Stimulated activated CD8-positive, alpha-beta memory T cell treated with anti-CD3 and anti-CD28 coated beads, Interleukin-4, amount 100 ng/mL, for 1 hour (primary cell): ENCODE measurements around the gene SERPINA10.

Experiments
- DNase-seq, 2 donors: peaks; one replicate each; pipeline ENCODE4 v3.0.0-alpha.2; 2020; ENCODE audit warnings: low read depth in 2 of 2, low spot score in 1 of 2

The SERPINA10 gene, protein sequence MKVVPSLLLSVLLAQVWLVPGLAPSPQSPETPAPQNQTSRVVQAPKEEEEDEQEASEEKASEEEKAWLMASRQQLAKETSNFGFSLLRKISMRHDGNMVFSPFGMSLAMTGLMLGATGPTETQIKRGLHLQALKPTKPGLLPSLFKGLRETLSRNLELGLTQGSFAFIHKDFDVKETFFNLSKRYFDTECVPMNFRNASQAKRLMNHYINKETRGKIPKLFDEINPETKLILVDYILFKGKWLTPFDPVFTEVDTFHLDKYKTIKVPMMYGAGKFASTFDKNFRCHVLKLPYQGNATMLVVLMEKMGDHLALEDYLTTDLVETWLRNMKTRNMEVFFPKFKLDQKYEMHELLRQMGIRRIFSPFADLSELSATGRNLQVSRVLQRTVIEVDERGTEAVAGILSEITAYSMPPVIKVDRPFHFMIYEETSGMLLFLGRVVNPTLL

DNA sequence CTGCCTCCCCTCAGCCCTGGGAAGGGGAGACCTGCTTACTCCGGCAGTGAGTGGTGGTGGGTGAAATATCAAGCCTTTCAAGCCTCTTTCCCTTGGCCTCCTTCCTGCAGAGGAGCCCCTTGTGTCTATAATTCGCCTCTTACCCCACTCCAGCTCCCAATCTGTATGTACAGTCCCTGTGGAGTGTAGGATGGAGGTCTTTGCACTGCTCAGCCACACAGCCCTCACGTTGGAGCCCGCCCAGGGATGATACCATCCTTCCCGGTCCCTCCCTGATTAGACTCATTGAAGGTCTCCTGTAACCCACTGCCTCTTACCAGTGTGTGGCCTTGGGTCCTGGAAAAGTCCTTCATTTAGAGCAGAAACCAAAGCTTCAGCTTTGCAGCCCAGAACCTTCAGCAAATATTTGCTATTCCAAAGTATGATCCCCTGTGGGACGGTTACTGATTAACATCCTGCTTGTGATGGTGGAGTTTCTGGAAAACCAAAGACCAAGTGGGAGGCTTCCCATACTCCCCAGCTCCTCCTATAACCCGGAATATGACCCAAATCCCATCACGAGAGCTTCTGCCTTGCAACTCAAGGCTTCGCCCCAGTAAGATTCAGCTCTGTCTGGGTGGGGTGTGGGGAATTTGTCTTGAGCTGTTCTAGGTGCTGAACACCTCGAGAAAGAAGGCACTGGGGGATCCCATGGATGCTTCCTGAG lies at the start of gene SERPINA10:
Gene SERPINA10, minus strand, starts transcription at position 397 of the 706 bp plus-strand sequence. CDS start 2,675 bp downstream, outside the sequence.
- DNase-seq: no peak

DNA sequence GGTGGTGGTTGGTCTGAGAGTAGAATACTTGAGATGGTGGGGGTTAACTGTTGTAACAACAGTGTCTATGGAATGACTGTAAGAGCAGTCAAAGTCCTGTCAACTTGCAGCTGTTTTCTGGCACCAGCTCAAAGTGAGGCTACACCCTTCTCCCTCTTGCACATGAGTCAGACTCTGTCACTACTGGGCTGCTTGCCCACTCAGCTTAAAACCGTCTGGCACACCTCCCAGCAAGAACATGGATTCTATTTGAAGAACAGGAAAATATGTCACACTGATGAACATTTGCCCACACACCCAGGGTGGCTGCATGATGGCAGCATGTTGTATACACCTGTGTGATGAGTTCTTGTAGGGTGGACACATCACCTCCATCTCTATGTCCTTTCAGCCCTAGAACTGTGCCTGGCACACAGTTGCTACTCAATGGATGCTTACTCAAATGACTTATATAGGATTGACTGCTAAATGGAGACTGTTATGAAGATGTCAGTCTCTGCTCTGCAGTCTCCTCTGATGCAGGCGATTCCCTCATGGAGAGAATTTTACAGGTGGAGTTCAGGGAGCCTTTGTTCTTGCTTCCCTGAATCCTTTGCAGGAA lies 49.4 kb upstream of the SERPINA10 start:
- no peak for DNase-seq

DNA sequence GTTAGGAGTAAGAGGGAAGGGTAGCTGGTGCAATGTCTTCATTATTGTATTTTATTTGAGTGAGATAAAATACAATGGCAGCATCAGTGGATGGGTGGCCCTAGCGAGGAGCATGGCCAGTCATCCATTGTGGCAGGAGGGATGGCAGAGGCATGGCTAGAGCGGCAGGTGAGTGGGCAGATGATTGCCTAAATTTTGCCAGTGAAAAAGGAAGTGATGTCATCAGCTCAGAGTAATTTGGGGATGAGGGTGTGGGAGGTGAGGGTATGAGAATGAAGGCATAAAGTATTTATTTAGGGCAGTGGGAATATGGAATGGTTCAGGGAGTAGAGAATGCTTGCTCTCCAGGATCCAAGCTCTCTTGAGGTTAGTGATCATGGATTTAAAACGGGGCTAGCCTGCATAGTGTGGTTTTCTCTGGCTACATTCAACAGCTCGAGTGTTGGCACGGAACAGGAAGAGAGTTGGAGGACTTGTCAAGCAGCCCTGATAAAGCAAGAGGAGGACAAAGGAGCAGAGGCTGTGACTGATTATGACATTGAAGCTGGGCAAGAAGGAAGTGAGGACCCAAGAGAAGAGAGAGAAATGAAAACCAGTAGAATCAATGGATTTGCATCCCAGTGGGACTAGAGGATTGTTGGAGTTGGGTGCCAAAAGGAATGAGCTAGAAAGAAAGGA lies 48.7 kb upstream of the SERPINA10 start:
- no peak for DNase-seq

DNA sequence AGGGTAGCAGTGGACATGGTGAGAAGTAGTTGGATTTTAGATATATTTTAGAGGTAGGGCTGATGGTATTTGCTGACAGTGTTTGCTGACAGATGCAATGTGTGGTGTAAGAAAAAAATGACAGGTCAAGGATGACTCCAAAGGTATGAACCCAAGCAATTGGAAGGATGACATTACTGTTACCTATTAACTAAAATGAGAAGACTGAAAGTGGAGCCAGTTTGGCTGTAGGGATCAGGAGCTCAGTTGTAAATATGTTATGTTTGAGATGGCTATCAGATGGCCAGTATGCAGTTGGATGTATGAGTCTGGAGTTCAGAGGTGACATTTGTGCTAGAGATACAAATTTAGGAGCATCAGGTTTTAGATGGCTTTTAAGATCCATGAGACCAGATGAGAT lies 47.5 kb upstream of the SERPINA10 start:
- no peak for DNase-seq

DNA sequence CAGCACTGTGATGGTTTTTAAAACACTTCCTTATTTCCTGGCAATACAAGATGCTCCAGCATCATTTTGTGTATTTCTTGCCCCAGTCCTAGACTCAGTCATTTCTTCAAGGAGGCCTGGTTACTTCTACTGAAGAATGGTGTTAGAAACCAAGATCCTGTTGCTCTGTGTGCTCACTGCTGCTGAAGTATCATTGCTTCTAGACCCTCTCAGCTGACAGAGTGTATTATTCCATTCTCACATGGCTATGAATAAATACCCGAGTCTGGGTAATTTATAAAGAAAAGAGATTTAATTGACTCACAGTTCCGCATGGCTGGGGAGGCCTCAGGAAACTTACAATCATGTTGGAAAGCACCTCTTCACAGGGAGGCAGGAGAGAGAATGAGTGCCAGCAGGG lies 45.0 kb upstream of the SERPINA10 start:
- DNase-seq: no peak

DNA sequence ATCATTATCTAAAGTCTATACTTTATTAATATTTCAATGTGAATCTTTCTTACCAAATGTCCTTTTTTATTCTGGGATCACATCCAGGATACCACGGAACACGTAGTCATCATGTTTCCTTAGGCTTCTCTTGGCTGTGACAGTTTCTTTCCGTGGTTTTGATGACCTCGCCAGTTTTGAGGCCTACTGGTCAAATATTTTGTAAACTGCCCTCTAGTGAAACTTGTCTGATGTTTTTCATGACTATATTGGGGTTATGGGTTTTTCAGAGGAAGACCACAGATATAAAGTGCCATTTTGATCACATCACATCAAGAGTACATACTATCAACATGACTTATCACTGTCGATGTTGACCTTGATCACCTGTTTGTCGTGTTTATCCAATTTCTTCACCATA lies 44.2 kb upstream of the SERPINA10 start:
- DNase-seq: no peak

DNA sequence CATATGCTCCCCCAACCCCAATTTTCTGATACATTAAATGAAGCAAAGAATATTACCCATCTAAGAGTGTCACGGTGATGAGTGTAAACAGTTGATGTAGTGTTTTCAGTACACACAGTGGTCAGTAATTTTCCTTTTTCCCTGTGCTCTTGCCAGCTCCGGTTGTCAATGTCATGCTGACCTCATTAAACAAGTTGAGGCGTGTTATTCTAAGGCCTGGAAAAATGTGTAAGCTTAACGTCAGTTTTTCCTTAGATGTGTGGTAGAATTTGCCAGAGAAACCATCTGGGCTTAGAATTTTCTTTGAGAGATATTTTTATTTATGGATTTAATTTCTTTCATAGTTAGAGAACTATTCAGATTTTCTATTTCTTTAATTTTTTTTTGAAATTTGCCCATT lies 41.8 kb upstream of the SERPINA10 start:
- DNase-seq: no peak

DNA sequence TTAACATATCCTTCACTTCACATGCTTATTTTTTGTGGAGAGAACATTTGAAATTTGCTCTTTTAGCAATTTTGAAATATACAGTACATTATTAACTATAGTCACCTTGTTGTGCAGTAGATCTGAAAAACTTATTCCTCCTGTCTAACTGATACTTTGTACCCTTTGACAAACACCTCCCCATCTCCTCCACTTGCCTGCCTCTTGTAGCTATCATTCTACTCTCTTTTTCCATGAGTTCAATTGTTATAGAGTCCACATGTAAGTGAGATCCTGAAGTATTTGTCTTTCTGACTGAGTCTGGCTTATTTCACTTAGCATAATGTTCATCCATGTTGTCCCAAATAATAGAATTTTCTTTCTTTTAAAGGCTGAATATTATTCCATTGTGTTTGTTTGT lies 39.5 kb upstream of the SERPINA10 start:
- no peak for DNase-seq

DNA sequence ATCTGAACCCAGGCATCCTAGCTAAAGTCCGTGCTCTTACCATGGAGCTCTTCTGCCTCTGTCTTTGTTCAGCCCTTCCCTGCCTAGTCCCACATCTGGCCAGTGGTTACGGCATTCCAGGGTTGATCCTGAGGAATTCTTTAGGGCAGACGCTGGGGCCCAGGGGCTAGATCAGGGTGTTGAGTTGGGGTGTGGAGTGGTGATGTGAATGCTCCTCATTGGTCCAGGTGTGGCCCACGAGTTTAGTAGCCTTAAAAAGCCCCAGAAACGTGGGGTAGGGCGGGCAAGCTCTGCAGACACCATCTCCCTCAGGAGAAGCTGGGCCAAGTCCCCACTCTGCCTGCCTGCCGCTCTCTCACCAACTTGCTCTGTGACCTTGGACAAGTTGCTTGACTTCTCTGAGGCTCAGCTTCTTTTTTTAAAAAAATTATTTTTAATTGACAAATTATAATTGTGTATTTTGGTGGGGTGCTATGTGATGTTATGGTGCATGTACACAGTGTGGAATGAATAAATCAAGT lies 39.1 kb upstream of the SERPINA10 start:
- DNase-seq: no peak

DNA sequence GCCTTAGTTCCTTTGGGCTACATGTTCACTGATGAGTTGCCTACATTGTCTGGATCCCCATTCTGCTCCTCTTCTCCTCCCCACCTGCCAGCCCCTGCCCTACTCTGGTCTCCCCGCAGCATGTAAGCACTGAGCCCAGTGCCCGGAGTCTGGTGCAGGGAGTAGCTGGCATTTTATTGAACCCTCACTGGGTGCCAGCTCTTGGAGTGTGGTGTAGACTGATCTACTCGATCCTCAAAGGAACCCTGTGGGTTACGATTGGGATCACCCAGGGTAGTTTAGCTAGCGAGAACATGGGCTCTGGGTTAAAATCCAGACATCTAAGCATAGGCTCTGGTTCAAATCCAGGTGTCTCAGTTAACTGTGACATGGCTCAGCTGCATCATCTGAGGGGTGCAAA lies 38.4 kb upstream of the SERPINA10 start:
- DNase-seq: no peak

DNA sequence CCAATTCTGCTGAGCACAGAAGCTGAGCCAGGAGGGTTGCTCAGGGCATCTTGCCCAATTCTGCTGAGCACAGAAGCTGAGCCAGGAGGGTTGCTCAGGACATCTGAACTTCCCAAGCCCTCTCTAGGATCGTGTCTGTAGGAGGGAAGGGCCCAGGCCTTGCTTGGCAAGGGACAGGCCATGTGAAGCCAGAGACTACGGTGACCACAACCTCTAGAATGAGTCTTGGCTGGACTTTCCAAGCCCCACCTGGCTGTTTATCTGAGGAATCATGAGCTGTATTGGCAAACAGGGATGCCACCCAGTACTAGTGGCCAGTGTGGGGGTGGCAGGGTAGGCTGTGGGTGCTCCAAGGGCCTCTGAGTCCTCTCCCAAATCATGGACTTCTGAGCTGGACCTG lies 37.8 kb upstream of the SERPINA10 start:
- no peak for DNase-seq

DNA sequence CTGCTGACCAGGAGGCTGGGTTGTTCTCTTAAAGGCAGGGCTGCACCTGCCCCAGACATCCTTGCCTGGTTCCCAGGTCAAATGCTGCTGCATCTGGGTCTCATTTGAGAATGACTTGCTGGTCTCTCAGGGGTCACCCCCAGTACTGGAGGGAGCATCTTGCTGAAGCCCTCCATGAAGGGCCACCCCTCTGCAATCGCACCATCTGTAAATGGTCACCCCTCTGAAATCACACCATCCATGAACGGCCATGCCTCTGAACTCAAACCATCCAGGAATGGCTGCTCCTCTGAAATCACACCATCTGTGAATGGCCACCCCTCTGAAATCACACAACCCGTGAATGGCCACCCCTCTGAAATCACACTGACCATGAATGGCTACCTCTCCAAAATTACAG lies 37.4 kb upstream of the SERPINA10 start:
- DNase-seq: no peak

DNA sequence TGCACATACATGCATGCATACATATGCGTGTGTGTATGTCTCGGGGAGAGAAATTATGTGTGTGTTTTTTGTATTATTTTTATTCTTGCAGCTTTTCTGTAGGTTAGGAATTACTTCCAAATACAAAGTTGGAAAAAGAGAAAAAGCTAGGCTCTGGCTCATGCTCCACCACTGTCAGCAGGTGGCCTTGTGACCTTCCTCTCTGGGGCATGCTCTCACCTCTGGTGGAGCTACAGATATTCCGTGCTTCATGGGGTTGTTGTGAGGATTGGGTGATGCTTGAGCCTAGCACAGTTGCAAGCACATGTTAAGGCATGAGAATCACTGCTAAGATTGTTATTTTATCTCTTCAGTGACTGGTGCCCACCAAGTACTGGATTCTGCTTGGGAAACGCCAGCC lies 36.8 kb upstream of the SERPINA10 start:
- DNase-seq: no peak

DNA sequence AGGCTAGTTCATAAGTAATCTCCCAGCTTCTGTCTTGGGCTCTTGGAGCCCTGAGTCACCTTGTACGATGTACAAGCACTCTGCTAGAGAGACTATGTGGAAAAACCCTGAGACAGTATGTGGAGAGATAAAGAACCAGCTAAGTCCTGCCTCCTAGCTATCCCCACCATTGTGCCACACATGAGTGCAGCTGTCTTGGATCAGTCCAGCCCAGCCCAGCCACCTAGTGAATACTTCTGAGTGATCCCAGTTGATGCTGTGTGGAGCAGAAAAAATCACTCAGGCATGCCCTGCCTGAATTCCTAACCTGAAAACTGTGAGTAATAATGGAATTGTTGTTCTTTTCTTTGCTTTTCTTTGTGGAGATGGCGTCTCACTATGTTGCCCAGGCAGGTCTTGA lies 35.1 kb upstream of the SERPINA10 start:
- DNase-seq: no peak

DNA sequence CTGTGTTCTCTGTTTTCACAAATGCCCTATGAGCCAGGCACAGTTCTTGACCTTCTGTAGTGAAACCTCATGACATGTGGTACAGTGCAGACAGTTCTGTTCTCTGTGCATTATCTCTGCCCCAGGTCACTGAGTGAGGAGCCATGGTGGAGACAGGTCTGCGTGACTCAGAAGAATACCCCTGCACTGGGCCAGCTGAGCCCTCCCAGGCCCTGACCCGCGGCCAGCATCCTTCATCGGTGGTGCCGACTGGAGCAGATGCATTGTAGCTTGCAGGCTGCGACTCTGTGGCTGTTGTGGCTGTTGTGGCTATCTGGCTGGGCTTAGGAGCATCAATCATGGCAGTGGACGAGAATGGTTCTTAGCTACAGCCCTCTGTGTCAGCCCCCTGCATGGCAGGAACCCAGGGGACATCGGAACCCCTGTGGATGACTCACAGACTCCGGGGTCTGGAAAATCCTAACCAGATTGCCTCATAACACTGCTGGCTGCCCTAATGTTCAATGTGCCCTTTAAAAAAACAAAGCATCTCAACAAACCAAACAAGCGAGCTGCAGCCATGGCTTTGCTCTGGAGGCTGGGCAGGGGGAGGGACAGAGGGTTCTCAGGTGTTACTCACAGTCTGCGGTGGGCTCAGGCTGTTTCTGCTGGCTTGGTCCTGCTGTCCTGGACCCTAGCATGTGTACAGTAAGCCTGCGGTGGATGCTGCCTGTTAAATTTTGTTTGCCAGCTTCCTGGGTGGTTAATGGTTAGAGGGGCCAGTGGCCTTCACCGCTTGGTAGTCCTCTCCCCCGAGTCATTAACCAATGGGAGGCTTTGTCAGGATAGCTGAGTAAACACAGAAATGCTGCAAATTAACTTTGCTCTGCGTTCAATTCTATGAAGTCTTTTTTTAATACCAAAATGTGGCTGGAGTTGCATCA lies 29.8 kb upstream of the SERPINA10 start, which contains the start of gene SERPINA6:
Gene SERPINA6, minus strand, starts transcription at position 689 of the 923 bp plus-strand sequence. CDS start 8,688 bp downstream, outside the sequence.
- no peak for DNase-seq

DNA sequence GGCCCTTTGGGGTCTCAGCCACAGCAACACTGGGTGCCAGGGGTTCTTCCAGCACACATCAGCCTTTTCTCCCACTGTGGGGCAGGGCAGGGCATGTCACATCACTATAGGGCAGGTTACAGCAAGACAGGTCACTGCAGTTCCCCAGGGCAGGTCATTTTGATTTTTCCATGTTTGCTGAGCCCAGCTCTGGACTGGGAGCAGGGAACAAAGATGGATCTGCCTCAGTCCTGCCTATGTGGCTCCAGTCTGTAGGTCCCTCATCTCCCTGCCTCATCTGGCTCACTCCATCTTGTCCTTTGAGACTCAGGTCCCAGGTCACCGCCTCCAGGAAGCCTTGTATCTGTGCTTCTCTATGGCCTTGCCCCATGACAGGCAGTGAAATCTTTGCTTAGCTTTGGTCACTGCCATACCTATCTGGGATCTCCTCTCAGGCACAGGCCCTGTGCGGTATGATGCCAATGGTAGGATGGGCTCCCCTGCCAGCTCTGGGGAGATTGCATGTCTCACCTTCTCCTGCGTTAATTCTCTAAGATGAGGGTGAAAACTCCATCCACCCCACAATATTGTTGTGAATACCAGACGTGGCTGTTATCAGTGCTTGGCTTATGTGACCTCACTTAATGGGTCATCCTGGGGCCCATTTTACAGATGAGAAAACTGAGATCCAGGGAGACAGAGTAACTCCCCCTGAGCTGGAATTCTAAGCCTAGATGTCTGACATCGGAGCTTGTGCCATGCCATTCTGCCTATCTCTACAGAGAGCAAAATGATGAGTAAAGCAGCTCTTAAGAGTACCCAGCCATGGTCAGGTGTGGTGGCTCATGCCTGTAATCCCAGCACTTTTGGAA lies 28.6 kb upstream of the SERPINA10 start:
- no peak for DNase-seq

DNA sequence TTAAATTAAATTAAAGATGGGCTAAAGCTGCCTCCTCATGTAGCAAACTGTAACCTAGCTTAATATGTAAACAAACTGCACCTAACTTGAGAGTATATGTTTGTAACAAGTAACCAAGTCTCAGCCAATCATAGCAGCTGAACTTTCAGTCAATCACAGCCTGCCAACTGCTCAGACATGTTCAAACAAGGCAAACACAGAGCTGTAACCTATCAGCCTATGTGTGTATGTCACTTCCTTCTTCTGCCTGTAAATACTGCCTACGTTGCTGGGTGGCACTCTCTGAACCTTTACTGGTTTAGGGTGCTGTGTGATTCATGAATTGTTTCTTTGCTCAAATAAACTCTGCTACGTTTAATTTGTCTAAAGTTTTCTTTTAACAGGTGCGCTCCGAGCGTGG lies 27.2 kb upstream of the SERPINA10 start:
- no peak for DNase-seq

DNA sequence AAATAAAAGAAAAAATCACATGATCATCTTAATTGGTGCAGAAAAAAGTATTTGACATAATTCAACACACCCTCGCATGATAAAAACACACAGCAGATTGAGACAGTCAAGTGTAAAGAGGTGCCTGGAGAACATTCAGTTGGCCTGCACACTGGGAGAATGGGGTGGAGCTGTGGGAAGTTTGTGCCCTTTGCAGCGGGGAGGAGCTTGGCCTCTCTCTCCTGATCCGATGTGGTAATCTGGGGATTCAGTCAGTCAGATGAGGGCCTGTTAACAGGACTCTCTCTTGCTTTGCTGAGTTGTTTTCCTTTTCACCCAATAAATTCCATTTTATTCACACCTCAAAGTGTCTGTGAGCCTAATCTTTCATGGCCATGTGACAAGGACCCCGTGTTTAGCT lies 24.2 kb upstream of the SERPINA10 start:
- no peak for DNase-seq

DNA sequence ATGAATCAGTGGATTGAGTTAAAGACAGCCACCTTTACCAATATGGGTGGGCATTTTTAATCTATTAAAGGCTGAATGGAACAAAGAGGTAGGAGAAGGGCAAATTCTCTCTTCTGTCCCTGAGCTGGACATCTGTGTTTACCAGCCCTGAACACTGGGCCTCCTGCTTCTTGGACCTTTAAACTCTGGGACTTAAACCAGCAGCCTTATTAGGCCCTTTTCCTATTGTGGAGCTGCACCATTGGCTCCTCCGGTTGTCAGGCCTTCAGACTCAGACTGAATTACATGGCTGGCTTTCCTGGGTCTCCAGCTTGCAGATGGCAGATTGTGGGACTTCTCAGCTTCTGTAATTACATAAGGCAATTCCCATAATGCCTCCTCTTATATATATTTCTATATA lies 23.6 kb upstream of the SERPINA10 start:
- DNase-seq: no peak
